ENCODE data around the gene CDR2L.
"Not testable (repeated sequence)": the region's sequence is repeated elsewhere in the genome, so short reads cannot be mapped to it uniquely, and the experiment has no call there.

Gene CDR2L

GRCh38 chr17:74982663-74983313 lies 4.6 kb upstream of the CDR2L start:
- not testable (repeated sequence) for DNase-seq

- no peak for DNase-seq
These were observed 1.2 kb upstream of the CDR2L start for GRCh38 chr17:74986206-74986576.

- no peak for DNase-seq
These were observed 678 bp downstream of the CDR2L start for GRCh38 chr17:74987909-74988711.

- no peak for DNase-seq
These were observed 3.2 kb downstream of the CDR2L start for GRCh38 chr17:74990581-74991105.

GRCh38 chr17:74992223-74992622 lies 4.8 kb downstream of the CDR2L start:
- no peak for DNase-seq

- DNase-seq, result no peak
These were observed 7.0 kb downstream of the CDR2L start for GRCh38 chr17:74994440-74994839.

GRCh38 chr17:74995847-74996246 lies 8.4 kb downstream of the CDR2L start:
- no peak for DNase-seq

GRCh38 chr17:74998783-74999182 lies 11.4 kb downstream of the CDR2L start:
- DNase-seq, result no peak

GRCh38 chr17:74999523-74999922 lies 12.1 kb downstream of the CDR2L start:
- DNase-seq, result no peak

- no peak for DNase-seq
These were observed 14.7 kb downstream of the CDR2L start for GRCh38 chr17:75001915-75002843.

- no peak for DNase-seq
These were observed 15.9 kb downstream of the CDR2L start for GRCh38 chr17:75003070-75003956.

GRCh38 chr17:75003957-75004355 lies 16.5 kb downstream of the CDR2L start:
- no peak for DNase-seq

GRCh38 chr17:75004371-75004770 lies 16.9 kb downstream of the CDR2L start:
- no peak for DNase-seq

GRCh38 chr17:75005291-75005690 lies 17.9 kb downstream of the CDR2L start:
- no peak for DNase-seq

GRCh38 chr17:75006084-75006483 lies 18.7 kb downstream of the CDR2L start:
- DNase-seq, result not testable (repeated sequence)

- no peak for DNase-seq
These were observed 19.2 kb downstream of the CDR2L start for GRCh38 chr17:75006653-75007052.

- DNase-seq, result no peak
These were observed 20.9 kb downstream of the CDR2L start for GRCh38 chr17:75008373-75008772.

- no peak for DNase-seq
These were observed 21.8 kb downstream of the CDR2L start for GRCh38 chr17:75009139-75009724.

- no peak for DNase-seq
These were observed 23.4 kb downstream of the CDR2L start for GRCh38 chr17:75010683-75011400.

GRCh38 chr17:75011401-75012095 lies 24.1 kb downstream of the CDR2L start:
- DNase-seq, result no peak

GRCh38 chr17:75012096-75012345 lies 24.6 kb downstream of the CDR2L start:
- no peak for DNase-seq
